H54 (cell line): ENCODE measurements around the gene OSTM1.
"Not testable (repeated sequence)": the region's sequence is repeated elsewhere in the genome, so short reads cannot be mapped to it uniquely, and the experiment has no call there.

Experiments
- DNase-seq: peaks from one replicate; pipeline ENCODE4 v3.0.0; 2011; ENCODE audit warnings: low spot score, mixed read lengths; ENCODE audit not compliant: insufficient read length
- FAIRE-seq: peaks from 3 replicates; lab custom pipeline; 2011; peaks lifted over from hg19 to GRCh38; lab: Jason Lieb, UNC
- POLR2A ChIP-seq: IDR thresholded peaks from 2 replicates; pipeline ENCODE4 v1.6.1; 2011; ENCODE audit warnings: low read depth, mild to moderate bottlenecking, low read length

OSTM1 gene

DNA sequence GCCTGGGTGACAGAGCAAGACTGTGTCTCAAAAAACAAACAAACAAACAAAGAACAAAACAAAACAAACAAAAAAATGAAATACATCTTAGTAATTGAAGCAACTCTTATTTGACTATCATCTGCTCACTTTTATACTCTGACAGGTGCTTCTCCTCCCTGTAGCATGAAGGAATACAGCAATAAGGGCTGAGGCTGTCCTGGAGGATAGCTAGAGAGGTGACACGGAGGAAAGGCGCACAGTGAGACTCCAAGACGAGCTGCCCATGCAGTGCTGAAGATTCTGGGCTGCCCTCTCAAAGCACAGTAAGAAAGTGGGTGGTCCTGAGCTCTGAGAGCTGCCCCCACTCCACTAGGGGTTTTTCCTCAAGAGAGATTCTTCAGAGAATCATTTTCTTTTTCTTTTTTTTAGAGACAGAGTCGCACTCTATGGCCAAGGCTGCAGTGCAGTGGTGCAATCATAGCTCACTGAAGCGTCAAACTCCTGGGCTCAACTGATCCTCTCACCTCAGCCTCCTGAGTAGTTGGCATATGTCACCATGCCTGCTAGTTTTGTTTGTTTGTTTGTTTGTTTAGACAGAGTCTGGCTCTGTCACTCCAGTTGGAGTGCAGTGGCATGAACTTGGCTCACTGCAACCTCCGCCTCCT, 50.0 kb downstream of the OSTM1 start:
- no peak for TF ChIP-seq POLR2A
- DNase-seq = no peak
- no peak for FAIRE-seq

DNA sequence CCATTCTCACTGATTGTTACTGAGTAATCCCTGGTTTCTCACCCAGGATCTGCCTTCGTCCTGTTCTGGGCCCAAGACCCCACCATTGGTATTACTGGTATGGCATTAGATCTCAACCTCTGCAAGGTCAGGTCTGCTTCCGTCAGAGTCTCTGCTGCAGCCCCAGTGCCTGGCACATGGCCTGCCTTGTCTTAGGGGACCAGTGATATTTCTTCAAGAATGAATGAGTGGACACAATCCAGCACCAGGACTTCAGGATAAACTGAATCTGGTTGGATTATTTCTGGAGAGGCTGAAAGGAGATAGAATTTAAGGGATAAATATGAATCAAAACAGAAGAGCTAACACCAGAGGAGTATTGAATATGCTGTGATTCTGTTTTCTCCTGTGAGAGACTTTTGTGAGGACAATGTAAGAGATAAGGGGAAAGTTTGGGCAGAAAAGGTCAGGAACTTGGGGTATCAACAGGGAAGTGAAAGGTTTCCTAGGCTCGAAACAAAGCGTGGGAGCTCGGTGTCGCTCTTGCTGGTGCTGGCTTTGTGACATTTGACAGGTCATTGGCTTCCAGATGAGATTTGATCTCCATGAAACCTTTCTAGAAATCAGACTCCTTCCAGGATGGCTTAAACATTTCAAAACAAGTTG, 53.9 kb downstream of the OSTM1 start:
- no peak for DNase-seq
- no peak for TF ChIP-seq POLR2A
- FAIRE-seq = no peak

GRCh38 chr6:108016283-108016682, 58.3 kb downstream of the OSTM1 start:
- FAIRE-seq, DNase-seq: not testable (repeated sequence)

DNA sequence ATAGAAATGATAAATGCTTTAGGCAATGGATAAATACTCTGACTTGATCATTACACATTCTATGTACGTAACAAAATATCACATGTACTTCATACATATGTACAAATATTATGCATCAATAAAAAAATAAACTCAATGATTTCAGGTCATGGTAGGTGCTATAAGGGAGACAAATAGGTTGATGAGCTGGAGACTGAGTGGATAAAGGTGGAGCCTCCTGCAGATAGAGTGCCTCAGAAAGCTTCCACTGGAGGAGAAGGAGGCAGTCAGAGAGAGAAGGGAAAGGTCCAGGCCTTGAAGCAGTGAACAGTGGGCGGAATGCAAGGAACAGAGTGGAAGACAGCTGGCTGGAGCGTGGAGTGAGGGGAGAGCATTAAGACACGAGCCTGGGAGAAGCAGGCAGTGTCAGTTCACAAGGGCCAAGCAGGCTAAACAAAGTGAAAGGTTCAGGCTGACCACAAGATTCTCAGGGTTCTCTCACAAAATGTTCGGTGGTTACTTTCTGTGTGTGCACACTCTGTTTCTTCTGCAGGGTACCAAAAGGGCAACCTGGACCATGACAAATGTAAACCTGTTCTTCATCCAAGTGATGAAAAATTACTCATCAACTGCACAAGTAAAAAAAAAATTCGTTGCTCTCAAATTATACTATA, 60.6 kb downstream of the OSTM1 start:
- TF ChIP-seq POLR2A = no peak
- DNase-seq (no peak), FAIRE-seq (no peak)

- no peak for FAIRE-seq
- no peak for TF ChIP-seq POLR2A
- no peak for DNase-seq
These were observed 64.6 kb downstream of the OSTM1 start for GRCh38 chr6:108009894-108010293.

DNA sequence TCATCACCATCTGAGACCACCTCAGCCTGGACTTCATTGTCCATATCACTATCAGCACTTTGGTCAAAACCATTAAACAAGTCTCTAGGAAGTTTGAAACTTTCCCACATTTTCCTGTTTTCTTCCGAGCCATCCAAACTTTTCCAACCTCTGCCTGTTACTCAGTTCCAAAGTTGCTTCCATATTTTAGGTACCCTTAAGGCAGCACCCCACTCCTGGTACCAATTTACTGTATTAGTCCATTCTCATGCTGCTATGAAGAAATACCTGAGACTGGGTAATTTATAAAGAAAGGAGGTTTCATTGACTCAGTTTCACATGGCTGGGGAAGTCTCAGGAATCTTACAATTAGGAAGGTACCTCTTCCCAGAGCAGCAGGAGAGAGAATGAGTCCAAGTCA, 65.3 kb downstream of the OSTM1 start:
- FAIRE-seq, DNase-seq: not testable (repeated sequence)

DNA sequence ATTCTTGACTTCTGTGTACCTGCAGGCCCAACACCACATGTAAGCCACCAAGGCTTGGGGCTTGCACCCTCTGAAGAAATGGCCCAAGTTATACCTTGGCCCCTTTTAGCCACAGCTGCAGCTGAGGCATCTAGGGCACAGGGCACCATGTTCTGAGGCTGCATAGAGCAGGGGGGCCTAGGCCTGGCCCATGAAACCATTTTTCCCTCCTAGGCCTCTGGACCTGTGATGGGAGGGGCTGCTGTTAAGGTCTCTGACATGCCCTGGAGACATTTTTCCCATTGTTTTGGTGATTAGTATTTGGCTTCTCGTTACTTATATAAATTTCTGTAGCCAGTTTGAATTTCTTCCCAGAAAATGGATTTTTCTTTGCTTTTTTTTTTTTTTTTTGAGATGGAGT, 66.2 kb downstream of the OSTM1 start:
- FAIRE-seq (no peak), DNase-seq (no peak)
- TF ChIP-seq POLR2A = no peak

GRCh38 chr6:108005961-108006360, 68.6 kb downstream of the OSTM1 start:
- TF ChIP-seq POLR2A = no peak
- FAIRE-seq = no peak
- no peak for DNase-seq

DNA sequence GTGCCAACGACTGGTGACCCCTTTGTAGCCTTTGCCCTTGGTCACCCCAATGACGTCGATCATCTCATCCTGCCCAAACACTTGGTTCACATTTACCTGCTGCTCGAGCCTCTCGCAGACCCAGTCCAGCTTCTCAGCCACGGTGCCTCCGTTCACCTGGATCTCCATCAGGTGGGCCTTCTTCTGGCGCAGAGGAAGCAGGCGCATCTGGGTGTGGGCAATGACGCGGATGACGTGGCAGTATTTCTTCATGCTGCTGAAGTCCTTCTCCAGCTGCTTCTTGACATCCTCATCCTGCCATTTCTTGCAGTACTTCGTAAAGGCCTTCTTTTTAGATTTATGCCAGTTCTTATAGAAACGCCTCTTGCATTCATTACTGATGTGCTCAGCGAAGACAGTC, 69.7 kb downstream of the OSTM1 start:
- no peak for DNase-seq
- no peak for TF ChIP-seq POLR2A
- FAIRE-seq = no peak

- TF ChIP-seq POLR2A = no peak
- FAIRE-seq = no peak
- no peak for DNase-seq
These were observed 71.9 kb downstream of the OSTM1 start for GRCh38 chr6:108002365-108003221.

DNA sequence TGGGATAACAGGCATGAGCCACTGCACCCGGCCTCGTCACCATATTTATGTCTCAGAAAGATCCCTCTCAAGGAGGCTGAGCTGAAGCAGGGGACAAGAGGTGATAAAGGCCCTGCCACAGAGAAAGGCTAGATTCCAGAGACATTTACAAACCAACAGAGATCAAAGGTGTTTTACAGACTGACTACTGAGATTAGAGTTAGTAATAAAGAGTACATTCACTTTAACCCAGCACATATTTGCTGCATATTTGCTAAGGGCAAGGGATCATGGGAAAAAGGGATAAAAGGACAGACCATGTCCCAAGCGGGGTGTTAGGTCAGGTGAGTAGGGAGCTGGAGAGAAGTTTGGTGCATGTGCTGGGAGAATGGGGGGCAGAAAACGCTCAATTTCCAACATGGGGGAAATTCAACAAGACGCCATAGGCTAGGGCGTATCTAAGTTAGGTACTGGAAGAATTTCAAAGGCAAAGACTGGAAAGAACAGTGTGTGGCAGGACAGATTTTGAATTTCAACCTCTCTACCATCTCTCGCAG, 72.8 kb downstream of the OSTM1 start:
- no peak for TF ChIP-seq POLR2A
- no peak for FAIRE-seq
- DNase-seq = no peak

DNA sequence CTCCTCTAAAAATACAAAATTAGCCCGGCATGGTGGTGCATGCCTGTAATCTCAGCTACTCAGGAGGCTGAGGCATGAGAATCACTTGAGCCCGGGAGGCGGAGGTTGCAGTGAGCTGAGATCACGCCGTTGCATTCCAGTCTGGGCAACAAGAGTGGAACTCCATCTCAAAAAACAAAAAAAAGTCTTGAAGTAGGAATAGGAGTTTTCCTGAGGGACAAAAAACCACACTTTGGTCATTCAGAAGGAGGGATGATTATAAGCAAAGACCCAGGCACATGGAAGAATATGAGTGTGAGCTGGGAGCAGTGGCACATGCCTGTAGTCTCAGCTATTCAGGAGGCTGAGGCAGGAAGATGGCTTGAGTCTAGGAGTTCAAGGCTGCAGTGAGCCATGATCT, 74.3 kb downstream of the OSTM1 start:
- FAIRE-seq, DNase-seq: not testable (repeated sequence)

DNA sequence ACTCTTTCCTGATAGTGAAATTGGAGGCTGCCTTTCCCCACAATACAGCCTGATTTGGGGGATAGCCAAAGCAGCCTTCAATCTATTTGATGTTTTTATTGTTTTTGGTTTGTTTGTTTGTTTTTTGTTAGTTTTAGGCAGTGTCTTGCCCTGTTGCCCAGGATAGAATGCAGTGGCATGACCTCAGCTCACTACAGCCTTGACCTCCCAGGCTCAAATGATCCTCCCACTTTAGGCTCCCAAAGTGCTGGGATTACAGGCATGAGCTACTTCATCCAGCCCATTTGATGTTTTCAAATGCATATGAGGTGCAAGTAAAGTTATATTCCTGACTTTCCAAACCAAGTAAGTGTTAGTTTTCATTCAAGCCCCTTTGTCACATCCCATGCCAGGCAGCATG, 75.2 kb downstream of the OSTM1 start:
- DNase-seq (no peak), FAIRE-seq (no peak)
- no peak for TF ChIP-seq POLR2A

DNA sequence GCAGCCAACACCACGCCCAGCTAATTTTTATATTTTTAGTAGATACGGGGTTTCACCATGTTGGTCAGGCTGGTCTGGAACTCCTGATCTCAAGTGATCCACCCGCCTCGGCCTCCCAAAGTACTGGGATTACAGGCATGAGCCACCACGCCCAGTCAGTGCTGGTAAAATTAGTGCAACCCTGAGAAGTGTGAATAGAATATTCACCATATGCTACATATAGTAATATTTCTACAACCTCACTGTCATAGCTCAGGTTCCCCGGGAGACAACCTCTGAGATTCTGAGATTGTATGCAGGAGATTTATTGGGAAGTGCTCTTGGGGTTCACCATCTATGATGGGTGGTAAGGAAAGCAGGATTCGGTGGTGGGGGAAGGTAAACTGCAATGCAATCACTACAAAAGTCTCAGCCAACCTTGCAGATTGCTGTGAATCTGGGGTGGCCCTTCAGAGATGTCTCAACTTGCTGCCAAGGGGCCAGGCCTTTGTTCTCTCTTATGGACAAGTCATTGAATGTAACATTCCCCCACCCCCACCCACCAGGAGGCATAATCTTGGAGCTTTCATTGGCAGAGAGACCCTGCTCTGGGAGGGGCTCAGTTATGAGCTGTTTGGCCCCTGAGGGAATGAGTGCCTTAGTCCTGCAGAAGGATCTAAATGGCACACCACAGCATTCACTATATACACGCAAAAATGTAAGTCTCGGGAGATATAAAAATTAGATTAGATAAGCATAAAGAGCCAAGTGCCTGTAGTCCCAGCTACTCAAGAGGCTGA, 82.6 kb downstream of the OSTM1 start:
- DNase-seq (no peak), FAIRE-seq (no peak)
- no peak for TF ChIP-seq POLR2A
